K562 (cell line): ENCODE measurements around the gene PREP. TPM values are rescaled to one million over a fixed set of nuclear protein-coding genes. Genes with fewer than 3 reads are reported as not detected.

ENCODE experiments used
- BHLHE40 ChIP-seq: IDR thresholded peaks from 2 replicates; pipeline ENCODE4 v1.6.1; 2011; ENCODE audit warnings: low read length, improper control_type of control experiment
- CHD1 ChIP-seq: fragments of 200-600 bp; sonication (generic); IDR thresholded peaks from one replicate; pipeline ENCODE4 v1.6.1; 2012; ENCODE audit warnings: mild to moderate bottlenecking, moderate library complexity, low read length, inconsistent platforms
- EHMT2 ChIP-seq: fragments of 450-650 bp; IDR thresholded peaks from 2 replicates; pipeline ENCODE4 v1.6.1; 2018; ENCODE audit warnings: antibody characterized with exemption
- HDAC2 ChIP-seq: fragments of 450-650 bp; IDR thresholded peaks from 2 replicates; pipeline ENCODE4 v1.6.1; 2016; ENCODE audit warnings: mild to moderate bottlenecking
- HDAC6 ChIP-seq: IDR thresholded peaks from 2 replicates; pipeline ENCODE4 v1.6.1; 2012; ENCODE audit warnings: low read depth, mild to moderate bottlenecking, control low read depth, inconsistent platforms, low read length, moderate library complexity
- HNRNPLL ChIP-seq: fragments of 200-400 bp; formaldehyde crosslinking; IDR thresholded peaks from 2 replicates; pipeline ENCODE4 v1.6.1; 2017; ENCODE audit warnings: low read length, low read depth, mild to moderate bottlenecking; ENCODE audit not compliant: poor library complexity, severe bottlenecking
- L3MBTL2 ChIP-seq: fragments of 450-650 bp; IDR thresholded peaks from 2 replicates; pipeline ENCODE4 v1.6.1; 2016; ENCODE audit warnings: mild to moderate bottlenecking, moderate library complexity
- NELFE ChIP-seq: IDR thresholded peaks from 2 replicates; pipeline ENCODE4 v1.6.1; 2011; ENCODE audit warnings: mild to moderate bottlenecking; ENCODE audit not compliant: insufficient read depth, insufficient read length
- NR4A1 ChIP-seq, 2 experiments: fragments of 250-450 bp in 1 of 2; fragments of 450-650 bp in 1 of 2; sonication (Bioruptor Pico) in 1 of 2; IDR thresholded peaks; 2 replicates each; pipeline versions ENCODE4 v1.4.0 to v1.6.1; 2016 to 2020; ENCODE audit warnings: mild to moderate bottlenecking in 2 of 2, missing compliant biosample characterization in 1 of 2, missing genetic modification characterization in 1 of 2, moderate library complexity in 1 of 2
- RAD51 ChIP-seq: fragments of 450-650 bp; IDR thresholded peaks from 2 replicates; pipeline ENCODE4 v1.7.1; 2016; ENCODE audit warnings: low read depth, mild to moderate bottlenecking, borderline replicate concordance
- RCOR1 ChIP-seq, 2 experiments: IDR thresholded peaks; 2 replicates each; pipeline ENCODE4 v1.6.1; 2012; ENCODE audit warnings: low read depth in 2 of 2, low read length in 2 of 2, borderline replicate concordance in 1 of 2, improper control_type of control experiment in 1 of 2
- STAT5B ChIP-seq: fragments of 250-450 bp; sonication (Bioruptor Pico); IDR thresholded peaks from 2 replicates; pipeline ENCODE4 v1.8.0; 2021; ENCODE audit warnings: mild to moderate bottlenecking, inconsistent platforms
- TCF3 ChIP-seq: sonication (generic); formaldehyde crosslinking; IDR thresholded peaks from 2 replicates; pipeline ENCODE4 v1.4.0; 2020; ENCODE audit warnings: mild to moderate bottlenecking, missing genetic modification reagents
- TEAD4 ChIP-seq, 2 experiments: sonication (generic) in 1 of 2; formaldehyde crosslinking in 1 of 2; IDR thresholded peaks; 2 replicates each; pipeline versions ENCODE4 v1.6.1 to v1.8.0; 2012 to 2022; ENCODE audit warnings: borderline replicate concordance in 1 of 2, inconsistent platforms in 1 of 2, low read length in 1 of 2, mild to moderate bottlenecking in 1 of 2, missing genetic modification reagents in 1 of 2
- ZNF282 ChIP-seq: sonication (generic); formaldehyde crosslinking; IDR thresholded peaks from 2 replicates; pipeline ENCODE4 v1.8.1; 2023; ENCODE audit warnings: missing genetic modification reagents
- ZNF830 ChIP-seq: fragments of 250-450 bp; sonication (Bioruptor Pico); IDR thresholded peaks from 2 replicates; pipeline ENCODE4 v1.5.0; 2021; ENCODE audit warnings: mild to moderate bottlenecking
- polyA plus RNA-seq, 8 experiments: library from polyadenylated mRNA; depleted of rRNA in 4 of 8; stranded (reverse) in 5 of 8; unstranded in 3 of 8; fragments of >200 nt; fragmentation: Nextera tagmentation in 2 of 8; fragmentation: Illumina TruSeq in 1 of 8; extraction: Ambion mirVana in 2 of 8; extraction: Trizol in 1 of 8; gene quantifications; 2 replicates each; pipeline versions ENCODE4 v1.2.1 to v1.2.3, GENCODE V29; 2011 to 2014; ENCODE audit warnings: inconsistent platforms in 1 of 8, missing spikeins in 1 of 8
- total RNA-seq, 7 experiments: library from RNA; depleted of rRNA in 6 of 7; stranded (reverse); fragments of >200 nt in 6 of 7; fragmentation: Illumina TruSeq in 2 of 7; extraction: Trizol in 2 of 7; gene quantifications; 2 replicates each; pipeline versions ENCODE4 v1.2.1 to v1.2.3, GENCODE V29; 2011 to 2021; ENCODE audit warnings: low replicate concordance in 1 of 7
- TF ChIP-seq, protein P1 (sequence below): sonication (generic); formaldehyde crosslinking; IDR thresholded peaks from 2 replicates; pipeline ENCODE4 v1.8.1; 2023; ENCODE audit warnings: mild to moderate bottlenecking, missing genetic modification reagents
- TF ChIP-seq, protein P2 (sequence below): sonication (generic); formaldehyde crosslinking; IDR thresholded peaks from 2 replicates; pipeline ENCODE4 v1.8.0; 2022; ENCODE audit warnings: mild to moderate bottlenecking, missing genetic modification reagents
- TF ChIP-seq, protein P3 (sequence below): fragments of 450-650 bp; IDR thresholded peaks from 2 replicates; pipeline ENCODE4 v1.6.1; 2017; ENCODE audit warnings: mild to moderate bottlenecking, moderate library complexity
- TF ChIP-seq, protein P4 (sequence below): IDR thresholded peaks from 2 replicates; pipeline ENCODE4 v1.6.1; 2014; ENCODE audit warnings: antibody characterized with exemption
- TF ChIP-seq, protein P5 (sequence below): fragments of 250-450 bp; sonication (Bioruptor Pico); IDR thresholded peaks from 2 replicates; pipeline ENCODE4 v1.8.0; 2021; ENCODE audit warnings: moderate library complexity, mild to moderate bottlenecking, inconsistent platforms

The PREP gene
- total and polyA plus RNA-seq, 9 of the 15 experiments (the other 6 are each of a cell fraction or from before 2014, with no cell fraction given): 14.1 to 60.8 (median 28.3) TPM

DNA sequence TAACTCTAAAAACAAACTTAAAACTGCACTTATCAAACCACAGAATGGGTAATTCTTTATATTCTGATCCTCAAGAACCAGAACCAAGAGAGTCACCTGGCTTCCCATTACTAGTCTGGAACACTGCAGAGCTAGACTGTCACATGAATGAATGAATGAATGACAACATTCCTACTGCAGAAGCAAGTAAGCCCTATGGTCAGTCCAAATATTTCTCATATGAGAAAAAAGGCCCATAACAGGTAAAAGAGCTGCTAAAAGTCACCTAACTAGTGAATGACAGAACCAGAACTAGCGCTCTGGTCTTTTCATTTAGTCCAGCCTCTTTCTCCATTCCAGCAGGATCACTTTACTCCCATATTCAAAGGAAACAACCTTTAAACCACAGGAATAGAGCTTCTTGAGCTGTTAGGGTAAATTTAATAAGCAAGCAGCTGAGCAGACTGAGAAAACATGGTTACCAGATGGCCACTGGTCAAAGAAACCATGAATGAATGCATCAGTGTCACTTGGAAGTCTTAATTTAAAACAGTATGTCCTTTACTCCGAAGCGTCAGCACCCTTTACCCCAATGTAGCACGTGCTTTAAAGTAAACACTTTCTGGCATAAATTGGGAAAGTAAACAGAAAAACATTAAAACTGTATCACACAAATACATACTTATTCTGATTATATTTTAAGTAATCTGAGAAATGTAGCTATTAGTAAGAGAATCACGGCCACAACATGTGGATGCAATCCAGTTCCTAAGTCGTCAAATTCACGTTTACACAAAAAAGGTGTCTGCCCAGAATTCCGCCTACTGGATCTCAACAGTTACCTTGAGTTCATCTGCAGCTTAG, 1.4 kb downstream of the PREP start (continued):
- TF ChIP-seq, protein P1, sequence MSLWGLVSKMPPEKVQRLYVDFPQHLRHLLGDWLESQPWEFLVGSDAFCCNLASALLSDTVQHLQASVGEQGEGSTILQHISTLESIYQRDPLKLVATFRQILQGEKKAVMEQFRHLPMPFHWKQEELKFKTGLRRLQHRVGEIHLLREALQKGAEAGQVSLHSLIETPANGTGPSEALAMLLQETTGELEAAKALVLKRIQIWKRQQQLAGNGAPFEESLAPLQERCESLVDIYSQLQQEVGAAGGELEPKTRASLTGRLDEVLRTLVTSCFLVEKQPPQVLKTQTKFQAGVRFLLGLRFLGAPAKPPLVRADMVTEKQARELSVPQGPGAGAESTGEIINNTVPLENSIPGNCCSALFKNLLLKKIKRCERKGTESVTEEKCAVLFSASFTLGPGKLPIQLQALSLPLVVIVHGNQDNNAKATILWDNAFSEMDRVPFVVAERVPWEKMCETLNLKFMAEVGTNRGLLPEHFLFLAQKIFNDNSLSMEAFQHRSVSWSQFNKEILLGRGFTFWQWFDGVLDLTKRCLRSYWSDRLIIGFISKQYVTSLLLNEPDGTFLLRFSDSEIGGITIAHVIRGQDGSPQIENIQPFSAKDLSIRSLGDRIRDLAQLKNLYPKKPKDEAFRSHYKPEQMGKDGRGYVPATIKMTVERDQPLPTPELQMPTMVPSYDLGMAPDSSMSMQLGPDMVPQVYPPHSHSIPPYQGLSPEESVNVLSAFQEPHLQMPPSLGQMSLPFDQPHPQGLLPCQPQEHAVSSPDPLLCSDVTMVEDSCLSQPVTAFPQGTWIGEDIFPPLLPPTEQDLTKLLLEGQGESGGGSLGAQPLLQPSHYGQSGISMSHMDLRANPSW (CRISPR knock-in tag): no peak
- TF ChIP-seq, protein P2, sequence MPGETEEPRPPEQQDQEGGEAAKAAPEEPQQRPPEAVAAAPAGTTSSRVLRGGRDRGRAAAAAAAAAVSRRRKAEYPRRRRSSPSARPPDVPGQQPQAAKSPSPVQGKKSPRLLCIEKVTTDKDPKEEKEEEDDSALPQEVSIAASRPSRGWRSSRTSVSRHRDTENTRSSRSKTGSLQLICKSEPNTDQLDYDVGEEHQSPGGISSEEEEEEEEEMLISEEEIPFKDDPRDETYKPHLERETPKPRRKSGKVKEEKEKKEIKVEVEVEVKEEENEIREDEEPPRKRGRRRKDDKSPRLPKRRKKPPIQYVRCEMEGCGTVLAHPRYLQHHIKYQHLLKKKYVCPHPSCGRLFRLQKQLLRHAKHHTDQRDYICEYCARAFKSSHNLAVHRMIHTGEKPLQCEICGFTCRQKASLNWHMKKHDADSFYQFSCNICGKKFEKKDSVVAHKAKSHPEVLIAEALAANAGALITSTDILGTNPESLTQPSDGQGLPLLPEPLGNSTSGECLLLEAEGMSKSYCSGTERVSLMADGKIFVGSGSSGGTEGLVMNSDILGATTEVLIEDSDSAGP (CRISPR knock-in tag): no peak
- TF ChIP-seq ZNF830 (CRISPR knock-in tag) (no peak), BHLHE40 (peak; percentile 18; the same call in 1 of the 2 replicates), L3MBTL2 (peak; percentile 73), TEAD4 (IDR thresholded peaks at IDR 0.05; ENCODE audit: low read length) (no peak), TEAD4 (CRISPR knock-in tag; IDR thresholded peaks at IDR 0.05; ENCODE audit: borderline replicate concordance) (no peak), NR4A1 (CRISPR knock-in tag; IDR thresholded peaks at IDR 0.05) (no peak), NR4A1 (tag; IDR thresholded peaks at IDR 0.05) (no peak), STAT5B (CRISPR knock-in tag) (no peak), EHMT2 (no peak), HNRNPLL (no peak), RCOR1 (IDR thresholded peaks at IDR 0.05; ENCODE audit: borderline replicate concordance in 1 of 2, low read depth in 2 of 2, low read length in 2 of 2) (no peak), NELFE (no peak), RAD51 (no peak), CHD1 (no peak), HDAC2 (no peak), TCF3 (CRISPR knock-in tag) (no peak), ZNF282 (CRISPR knock-in tag) (no peak), HDAC6 (no peak)
- TF ChIP-seq, protein P3, sequence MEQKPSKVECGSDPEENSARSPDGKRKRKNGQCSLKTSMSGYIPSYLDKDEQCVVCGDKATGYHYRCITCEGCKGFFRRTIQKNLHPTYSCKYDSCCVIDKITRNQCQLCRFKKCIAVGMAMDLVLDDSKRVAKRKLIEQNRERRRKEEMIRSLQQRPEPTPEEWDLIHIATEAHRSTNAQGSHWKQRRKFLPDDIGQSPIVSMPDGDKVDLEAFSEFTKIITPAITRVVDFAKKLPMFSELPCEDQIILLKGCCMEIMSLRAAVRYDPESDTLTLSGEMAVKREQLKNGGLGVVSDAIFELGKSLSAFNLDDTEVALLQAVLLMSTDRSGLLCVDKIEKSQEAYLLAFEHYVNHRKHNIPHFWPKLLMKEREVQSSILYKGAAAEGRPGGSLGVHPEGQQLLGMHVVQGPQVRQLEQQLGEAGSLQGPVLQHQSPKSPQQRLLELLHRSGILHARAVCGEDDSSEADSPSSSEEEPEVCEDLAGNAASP: no peak
- TF ChIP-seq, protein P4, sequence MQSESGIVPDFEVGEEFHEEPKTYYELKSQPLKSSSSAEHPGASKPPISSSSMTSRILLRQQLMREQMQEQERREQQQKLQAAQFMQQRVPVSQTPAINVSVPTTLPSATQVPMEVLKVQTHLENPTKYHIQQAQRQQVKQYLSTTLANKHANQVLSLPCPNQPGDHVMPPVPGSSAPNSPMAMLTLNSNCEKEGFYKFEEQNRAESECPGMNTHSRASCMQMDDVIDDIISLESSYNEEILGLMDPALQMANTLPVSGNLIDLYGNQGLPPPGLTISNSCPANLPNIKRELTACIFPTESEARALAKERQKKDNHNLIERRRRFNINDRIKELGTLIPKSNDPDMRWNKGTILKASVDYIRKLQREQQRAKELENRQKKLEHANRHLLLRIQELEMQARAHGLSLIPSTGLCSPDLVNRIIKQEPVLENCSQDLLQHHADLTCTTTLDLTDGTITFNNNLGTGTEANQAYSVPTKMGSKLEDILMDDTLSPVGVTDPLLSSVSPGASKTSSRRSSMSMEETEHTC: no peak
- TF ChIP-seq, protein P5, sequence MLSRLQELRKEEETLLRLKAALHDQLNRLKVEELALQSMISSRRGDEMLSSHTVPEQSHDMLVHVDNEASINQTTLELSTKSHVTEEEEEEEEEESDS: no peak
